ENCODE results near the gene MCM3. TPM values are rescaled to one million over a fixed set of nuclear protein-coding genes. Genes with fewer than 3 reads are reported as not detected.

MCM3 gene
- total RNA-seq, 1 donor from 2014 or later, result 71.4 TPM

DNA sequence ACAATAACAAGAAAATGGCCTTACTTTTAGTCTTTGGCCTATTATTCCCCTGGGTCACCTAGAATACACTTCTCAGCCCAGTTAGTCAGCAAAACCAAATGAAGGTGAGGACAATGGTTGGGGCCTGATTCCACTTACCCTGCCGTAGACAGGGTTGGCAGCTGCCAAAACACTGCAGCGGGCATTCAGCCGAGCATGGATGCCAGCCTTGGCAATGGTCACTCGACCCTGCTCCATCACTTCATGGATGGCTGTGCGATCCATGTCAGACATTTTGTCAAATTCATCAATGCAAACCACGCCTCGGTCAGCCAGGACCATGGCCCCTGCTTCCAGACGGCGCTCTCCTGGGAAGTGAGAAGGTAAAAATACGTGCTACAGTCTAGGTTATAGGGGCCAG is 8.4 kb downstream of the MCM3 start:
- Mint-ChIP-seq H3K9me3 (no peaks in the 10 kb centered on the region), H3K27ac (no peak overlapping the region), H3K4me3 (no peak overlapping the region), H3K27me3 (ENCODE audit: low read depth) (no peaks in the 10 kb centered on the region), H3K36me3 (peaks cover 38% of the 10 kb centered on the region), H3K4me1 (no peaks in the 10 kb centered on the region)
- DNase-seq (ENCODE audit: low spot score in 2 of 2, unreplicated experiment in 2 of 2), result no peak
- TF ChIP-seq, protein P1, sequence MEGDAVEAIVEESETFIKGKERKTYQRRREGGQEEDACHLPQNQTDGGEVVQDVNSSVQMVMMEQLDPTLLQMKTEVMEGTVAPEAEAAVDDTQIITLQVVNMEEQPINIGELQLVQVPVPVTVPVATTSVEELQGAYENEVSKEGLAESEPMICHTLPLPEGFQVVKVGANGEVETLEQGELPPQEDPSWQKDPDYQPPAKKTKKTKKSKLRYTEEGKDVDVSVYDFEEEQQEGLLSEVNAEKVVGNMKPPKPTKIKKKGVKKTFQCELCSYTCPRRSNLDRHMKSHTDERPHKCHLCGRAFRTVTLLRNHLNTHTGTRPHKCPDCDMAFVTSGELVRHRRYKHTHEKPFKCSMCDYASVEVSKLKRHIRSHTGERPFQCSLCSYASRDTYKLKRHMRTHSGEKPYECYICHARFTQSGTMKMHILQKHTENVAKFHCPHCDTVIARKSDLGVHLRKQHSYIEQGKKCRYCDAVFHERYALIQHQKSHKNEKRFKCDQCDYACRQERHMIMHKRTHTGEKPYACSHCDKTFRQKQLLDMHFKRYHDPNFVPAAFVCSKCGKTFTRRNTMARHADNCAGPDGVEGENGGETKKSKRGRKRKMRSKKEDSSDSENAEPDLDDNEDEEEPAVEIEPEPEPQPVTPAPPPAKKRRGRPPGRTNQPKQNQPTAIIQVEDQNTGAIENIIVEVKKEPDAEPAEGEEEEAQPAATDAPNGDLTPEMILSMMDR (IDR thresholded peaks at IDR 0.05; ENCODE audit: unreplicated experiment), result no peak

DNA sequence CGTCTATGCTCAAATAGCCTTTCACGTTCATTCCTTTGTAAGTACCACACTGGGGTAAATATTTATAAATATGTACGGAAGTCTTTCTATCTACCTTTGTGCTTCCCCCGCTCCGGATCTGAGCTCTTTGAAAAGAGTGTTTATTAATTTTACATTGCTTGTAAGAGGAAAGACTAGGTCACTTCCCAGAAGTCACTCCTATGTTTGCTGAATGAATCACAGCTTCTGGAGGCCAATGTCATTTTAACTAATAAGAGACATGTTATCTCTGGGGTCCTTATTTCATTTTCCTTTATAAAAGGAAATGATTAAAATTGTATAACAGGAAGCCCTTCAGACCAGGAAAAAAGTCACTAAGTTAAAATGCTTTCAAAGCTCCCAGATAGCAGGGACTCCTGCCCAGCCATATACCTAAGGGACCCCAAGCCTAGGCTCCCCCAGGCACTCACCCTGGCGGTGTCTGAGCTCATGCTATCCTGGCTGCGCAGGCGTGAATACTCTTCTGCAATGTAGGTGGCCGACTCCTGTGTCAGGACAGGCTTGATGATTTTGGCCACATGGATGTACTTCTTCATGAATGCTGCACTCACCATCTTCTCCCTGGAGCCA is 12.6 kb downstream of the MCM3 start:
- Mint-ChIP-seq H3K27ac (no peak overlapping the region), H3K27me3 (ENCODE audit: low read depth) (no peaks in the 10 kb centered on the region), H3K4me1 (no peaks in the 10 kb centered on the region), H3K9me3 (no peaks in the 10 kb centered on the region), H3K4me3 (no peak overlapping the region), H3K36me3 (peaks cover 44% of the 10 kb centered on the region)
- TF ChIP-seq, protein P1 (IDR thresholded peaks at IDR 0.05; ENCODE audit: unreplicated experiment), result no peak
- no peak for DNase-seq (ENCODE audit: low spot score in 2 of 2, unreplicated experiment in 2 of 2)

DNA sequence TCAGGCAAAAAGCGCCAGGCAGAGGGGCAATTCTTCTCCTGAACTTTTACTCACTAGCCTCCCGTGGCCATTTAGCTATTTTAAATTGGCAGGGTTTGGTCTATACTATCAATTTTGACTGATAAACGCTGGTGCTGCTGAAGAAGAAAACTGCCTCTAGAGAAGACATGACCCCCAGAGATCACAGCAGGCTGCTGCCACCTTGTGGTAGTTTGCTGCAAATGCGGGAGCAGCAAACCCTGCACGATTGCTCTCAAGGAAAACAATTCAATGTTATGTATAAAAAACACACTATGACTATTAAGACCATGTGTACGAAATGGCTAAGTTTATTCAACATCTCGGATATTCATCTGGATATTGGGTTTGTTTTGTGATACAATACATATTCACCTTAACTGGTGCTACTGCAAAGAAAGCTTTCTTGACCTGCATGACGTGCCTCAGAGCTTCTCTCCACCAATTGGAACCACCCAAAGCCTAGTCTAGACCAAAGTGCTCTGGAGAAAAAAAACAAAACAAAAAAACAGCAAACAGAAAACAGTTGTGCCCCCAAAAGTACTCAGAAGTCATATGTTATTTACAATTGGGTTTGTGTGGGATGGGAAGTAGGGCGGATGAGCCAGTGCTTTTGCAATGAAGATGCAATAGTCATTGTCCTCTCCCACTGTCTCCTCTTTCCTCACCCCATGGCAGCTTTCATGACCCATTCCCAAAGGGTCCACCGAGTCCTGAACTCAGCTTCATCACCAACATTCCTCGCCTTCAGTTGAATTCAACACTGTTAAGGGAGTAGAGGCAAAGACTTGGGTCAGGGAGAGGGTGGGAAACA is 20.6 kb downstream of the MCM3 start:
- H3K36me3 Mint-ChIP-seq, result peaks cover 34% of the 10 kb centered on the region
- no peaks in the 10 kb centered on the region for H3K27me3 Mint-ChIP-seq (ENCODE audit: low read depth)
- peak; percentile 32 to 71 for DNase-seq (ENCODE audit: low spot score in 2 of 2, unreplicated experiment in 2 of 2)
- no peak overlapping the region for H3K27ac Mint-ChIP-seq
- H3K4me1 Mint-ChIP-seq, result peaks cover 7% of the 10 kb centered on the region
- H3K9me3 Mint-ChIP-seq, result no peaks in the 10 kb centered on the region
- TF ChIP-seq, protein P1 (IDR thresholded peaks at IDR 0.05; ENCODE audit: unreplicated experiment), result peak; percentile 78
- H3K4me3 Mint-ChIP-seq, result no peak overlapping the region

DNA sequence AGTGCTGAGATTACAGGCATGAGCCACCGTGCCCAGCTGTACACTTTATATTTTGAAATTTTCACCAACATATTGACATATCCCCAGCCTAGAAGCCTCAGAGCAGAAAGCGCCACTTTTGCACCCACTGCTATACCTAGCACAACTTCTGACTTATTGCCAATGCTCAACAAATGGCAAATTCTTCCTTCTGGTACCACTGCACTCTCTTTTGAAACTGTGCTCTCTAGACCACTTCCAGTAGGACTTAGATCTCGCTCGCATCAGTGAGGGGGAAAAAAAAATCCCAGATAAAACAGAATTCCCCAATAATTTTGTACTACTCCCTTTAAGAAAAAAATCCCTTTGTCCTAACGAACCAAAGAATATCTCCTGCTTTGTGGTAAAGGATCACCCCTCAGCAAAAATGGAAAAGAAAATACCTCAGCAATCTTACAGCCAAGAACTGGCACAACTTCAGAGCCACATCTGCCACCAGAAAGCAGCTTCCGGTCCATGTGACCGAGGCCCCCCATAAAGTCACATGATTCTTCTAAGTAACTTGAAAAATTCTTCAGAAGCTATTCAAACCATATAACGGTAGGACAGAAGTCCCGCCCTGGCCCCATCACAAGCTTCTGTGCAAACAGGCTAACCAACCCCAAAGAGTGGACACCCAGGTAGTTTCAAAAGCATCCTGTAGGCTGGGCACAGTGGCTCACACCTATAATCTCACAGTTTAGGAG is 21.8 kb downstream of the MCM3 start:
- Mint-ChIP-seq H3K4me1 (peaks cover 7% of the 10 kb centered on the region), H3K27ac (no peak overlapping the region)

DNA sequence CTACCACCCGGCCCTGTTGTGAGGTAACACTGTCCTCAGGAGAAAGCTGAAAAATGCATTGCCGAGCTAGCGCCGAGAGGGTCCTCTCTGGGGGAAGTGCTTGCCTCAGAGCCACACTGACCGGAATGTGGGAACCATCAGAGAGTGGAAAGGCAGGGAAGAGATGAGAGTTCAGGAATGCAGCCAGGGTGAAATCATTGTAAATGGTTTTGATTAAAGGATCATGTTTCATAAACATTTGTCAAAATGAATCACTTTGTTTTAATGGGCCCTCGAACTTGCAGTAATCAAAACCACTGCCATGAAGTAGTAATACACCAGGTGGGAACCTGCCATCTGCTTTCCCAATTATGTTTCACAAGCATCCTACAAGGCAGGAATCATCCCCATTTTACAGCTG is 23.3 kb downstream of the MCM3 start:
- Mint-ChIP-seq H3K36me3 (peaks cover 19% of the 10 kb centered on the region), H3K27me3 (ENCODE audit: low read depth) (no peaks in the 10 kb centered on the region), H3K4me3 (no peak overlapping the region), H3K4me1 (peaks cover 7% of the 10 kb centered on the region), H3K9me3 (no peaks in the 10 kb centered on the region), H3K27ac (peak overlapping the region; percentile 18)
- no peak for DNase-seq (ENCODE audit: low spot score in 2 of 2, unreplicated experiment in 2 of 2)
- TF ChIP-seq, protein P1 (IDR thresholded peaks at IDR 0.05; ENCODE audit: unreplicated experiment), result no peak

More for the DNA sequence above, 21.8 kb downstream of the MCM3 start:
- H3K36me3 Mint-ChIP-seq, result peaks cover 25% of the 10 kb centered on the region
- TF ChIP-seq, protein P1 (IDR thresholded peaks at IDR 0.05; ENCODE audit: unreplicated experiment), result no peak
- no peaks in the 10 kb centered on the region for H3K9me3 Mint-ChIP-seq
- H3K4me3 Mint-ChIP-seq, result no peak overlapping the region
- no peak for DNase-seq (ENCODE audit: low spot score in 2 of 2, unreplicated experiment in 2 of 2)
- H3K27me3 Mint-ChIP-seq (ENCODE audit: low read depth), result no peaks in the 10 kb centered on the region
